Suprapubic skin (tissue), 4 donors: Measurements from ENCODE around the gene ZNF839.

Source experiments
- EP300 ChIP-seq: sonication (generic); formaldehyde crosslinking; IDR thresholded peaks from one replicate; pipeline ENCODE4 v1.6.1; 2017; ENCODE audit warnings: antibody characterized with exemption
- POLR2AphosphoS5 ChIP-seq, 3 donors: sonication (generic); formaldehyde crosslinking; IDR thresholded peaks; one replicate each; pipeline ENCODE4 v1.6.1; 2017; ENCODE audit warnings: antibody characterized with exemption in 3 of 3
- TF ChIP-seq, protein P1 (sequence below), 2 donors: fragments of 200-600 bp in 1 of 2; fragments of 450-650 bp in 1 of 2; sonication (generic) in 1 of 2; IDR thresholded peaks; one replicate each; pipeline ENCODE4 v1.5.1; 2016 to 2019; ENCODE audit warnings: antibody characterized with exemption in 2 of 2, mild to moderate bottlenecking in 1 of 2, moderate library complexity in 1 of 2

DNA sequence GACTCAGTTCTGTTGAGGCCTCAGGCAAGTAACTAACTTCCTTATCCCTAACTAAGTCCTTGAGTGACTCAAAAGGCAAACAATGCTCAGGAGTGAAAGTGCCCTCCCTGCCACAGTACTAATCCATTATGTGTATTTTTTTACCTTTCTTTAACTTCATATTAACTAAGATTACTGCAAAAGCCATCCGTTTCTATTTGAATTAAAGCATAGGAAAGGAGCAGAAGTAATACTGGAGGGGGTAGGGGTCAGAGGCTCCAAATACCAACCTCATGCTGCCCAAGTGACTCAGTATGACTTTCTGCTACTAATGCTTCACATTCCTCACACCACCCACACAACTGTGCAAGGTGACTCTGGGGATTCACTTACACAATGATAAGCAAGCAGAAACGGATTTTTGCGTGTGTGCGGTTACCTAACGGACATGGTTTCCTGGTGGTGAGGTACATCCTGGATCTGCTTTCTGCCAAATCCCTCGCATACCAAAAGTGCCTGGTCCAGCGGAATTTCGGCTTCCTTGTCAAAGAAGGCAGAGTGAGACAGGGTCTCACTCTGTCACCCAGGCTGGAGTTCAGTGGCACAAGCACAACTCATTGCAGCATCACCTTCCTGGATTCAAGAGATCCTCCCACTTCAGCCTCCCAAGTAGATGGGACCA lies 39.7 kb upstream of the ZNF839 start:
- TF ChIP-seq EP300: no peak
- TF ChIP-seq, protein P1, sequence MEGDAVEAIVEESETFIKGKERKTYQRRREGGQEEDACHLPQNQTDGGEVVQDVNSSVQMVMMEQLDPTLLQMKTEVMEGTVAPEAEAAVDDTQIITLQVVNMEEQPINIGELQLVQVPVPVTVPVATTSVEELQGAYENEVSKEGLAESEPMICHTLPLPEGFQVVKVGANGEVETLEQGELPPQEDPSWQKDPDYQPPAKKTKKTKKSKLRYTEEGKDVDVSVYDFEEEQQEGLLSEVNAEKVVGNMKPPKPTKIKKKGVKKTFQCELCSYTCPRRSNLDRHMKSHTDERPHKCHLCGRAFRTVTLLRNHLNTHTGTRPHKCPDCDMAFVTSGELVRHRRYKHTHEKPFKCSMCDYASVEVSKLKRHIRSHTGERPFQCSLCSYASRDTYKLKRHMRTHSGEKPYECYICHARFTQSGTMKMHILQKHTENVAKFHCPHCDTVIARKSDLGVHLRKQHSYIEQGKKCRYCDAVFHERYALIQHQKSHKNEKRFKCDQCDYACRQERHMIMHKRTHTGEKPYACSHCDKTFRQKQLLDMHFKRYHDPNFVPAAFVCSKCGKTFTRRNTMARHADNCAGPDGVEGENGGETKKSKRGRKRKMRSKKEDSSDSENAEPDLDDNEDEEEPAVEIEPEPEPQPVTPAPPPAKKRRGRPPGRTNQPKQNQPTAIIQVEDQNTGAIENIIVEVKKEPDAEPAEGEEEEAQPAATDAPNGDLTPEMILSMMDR (IDR thresholded peaks at IDR 0.05): no peak
- TF ChIP-seq POLR2AphosphoS5 (IDR thresholded peaks at IDR 0.05): no peak
